Stimulated activated CD4-positive, alpha-beta T cell treated with anti-CD3 and anti-CD28 coated beads, Interleukin-12 subunit alpha, Interleukin-12 subunit beta, amount 100 ng/mL, for 24 hours (primary cell): Measurements from ENCODE around the gene XRCC4.
"Not testable (repeated sequence)": the region's sequence is repeated elsewhere in the genome, so short reads cannot be mapped to it uniquely, and the experiment has no call there.

Experiments
- DNase-seq, 2 experiments: peaks; one replicate each; pipeline ENCODE4 v3.0.0-alpha.2; 2020; ENCODE audit warnings: low read depth in 2 of 2

Gene XRCC4

GRCh38 chr5:83118471-83118870, 41.1 kb downstream of the XRCC4 start:
- DNase-seq, result no peak

GRCh38 chr5:83118976-83119375, 41.6 kb downstream of the XRCC4 start:
- no peak for DNase-seq

GRCh38 chr5:83124593-83124992, 47.2 kb downstream of the XRCC4 start:
- no peak for DNase-seq

- DNase-seq, result no peak
These were observed 48.2 kb downstream of the XRCC4 start for GRCh38 chr5:83125560-83125959.

DNA sequence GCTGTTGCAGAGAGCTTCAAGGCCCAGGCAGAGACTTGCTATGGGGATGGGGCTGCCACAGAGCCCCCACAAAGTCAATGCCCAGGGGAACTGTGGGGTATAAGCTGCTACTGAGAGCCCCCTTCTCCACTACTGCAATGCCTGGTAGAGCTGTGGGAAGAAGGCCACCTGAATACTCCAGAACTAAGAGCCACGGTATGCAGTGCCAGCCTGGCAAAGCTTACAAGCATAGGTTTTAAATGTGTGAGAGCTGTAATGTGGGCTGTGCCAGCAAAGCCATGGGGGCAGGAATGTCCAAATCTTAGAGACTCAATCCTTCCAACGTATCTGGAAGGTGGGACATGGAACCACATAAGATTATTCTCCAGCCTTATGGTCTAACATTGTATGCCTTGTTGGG, 49.2 kb downstream of the XRCC4 start:
- no peak for DNase-seq

DNA sequence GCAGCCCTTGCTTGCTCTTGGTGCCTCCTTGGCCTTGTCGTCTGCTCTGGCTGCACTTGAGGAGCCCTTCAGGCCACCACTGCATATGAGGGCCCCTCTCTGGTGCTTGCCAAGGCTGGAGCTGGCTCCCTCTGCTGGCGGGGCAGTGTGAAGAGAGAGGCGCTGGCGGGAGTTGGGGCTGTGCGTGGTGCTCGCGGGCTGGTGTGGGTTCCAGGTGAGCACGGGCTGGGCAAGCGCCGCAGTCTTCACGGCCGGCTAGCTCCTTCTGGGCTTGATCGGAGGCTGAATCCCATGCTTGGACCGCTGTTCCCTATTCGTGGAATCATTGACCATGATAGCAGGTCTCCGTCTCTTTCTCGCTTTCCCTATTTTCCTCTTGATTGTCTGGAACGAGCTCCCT, 56.5 kb downstream of the XRCC4 start:
- no peak for DNase-seq

GRCh38 chr5:83142526-83142925, 65.2 kb downstream of the XRCC4 start:
- no peak for DNase-seq

- no peak for DNase-seq
These were observed 67.9 kb downstream of the XRCC4 start for GRCh38 chr5:83145241-83145640.

DNA sequence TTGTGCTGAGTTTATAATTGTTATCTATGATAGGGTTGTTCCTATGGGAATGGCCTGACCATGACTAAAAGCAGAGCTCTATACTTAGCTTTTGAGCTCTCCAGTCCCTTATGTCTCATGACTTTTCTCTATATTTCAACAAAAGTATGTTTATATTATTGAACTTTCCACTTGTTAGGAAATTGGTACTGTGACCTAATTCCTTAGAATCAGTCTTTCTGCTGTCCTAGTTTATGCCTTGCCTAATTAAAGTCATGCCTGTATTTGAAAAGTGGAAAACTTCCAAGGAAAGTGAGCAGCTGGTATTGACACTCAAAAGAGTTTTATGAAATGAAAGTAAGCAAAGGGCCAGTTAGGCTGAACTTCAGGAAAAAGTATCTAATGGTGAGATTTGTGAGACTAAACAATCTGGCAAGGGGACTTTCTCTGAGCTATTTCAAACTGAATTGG, 68.6 kb downstream of the XRCC4 start:
- DNase-seq, result no peak

- DNase-seq, result no peak
These were observed 69.1 kb downstream of the XRCC4 start for GRCh38 chr5:83146441-83146840.

DNA sequence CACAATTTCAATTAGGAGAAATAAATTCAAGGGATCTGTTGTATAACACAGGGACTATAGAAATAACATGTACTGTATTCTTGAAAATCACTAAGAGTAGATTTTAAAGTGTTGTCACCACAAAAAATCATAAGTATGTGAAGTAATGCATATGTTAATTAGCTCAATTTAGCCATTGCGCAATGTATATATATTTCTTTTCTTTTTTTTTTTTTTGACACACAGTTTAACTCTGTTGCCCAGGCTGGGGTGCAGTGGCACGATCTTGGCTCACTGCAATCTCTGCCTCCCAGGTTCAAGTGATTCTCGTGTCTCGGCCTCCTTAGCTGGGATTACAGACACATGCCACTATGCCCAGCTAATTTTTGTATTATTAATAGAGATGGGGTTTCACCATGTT, 70.2 kb downstream of the XRCC4 start:
- no peak for DNase-seq

DNA sequence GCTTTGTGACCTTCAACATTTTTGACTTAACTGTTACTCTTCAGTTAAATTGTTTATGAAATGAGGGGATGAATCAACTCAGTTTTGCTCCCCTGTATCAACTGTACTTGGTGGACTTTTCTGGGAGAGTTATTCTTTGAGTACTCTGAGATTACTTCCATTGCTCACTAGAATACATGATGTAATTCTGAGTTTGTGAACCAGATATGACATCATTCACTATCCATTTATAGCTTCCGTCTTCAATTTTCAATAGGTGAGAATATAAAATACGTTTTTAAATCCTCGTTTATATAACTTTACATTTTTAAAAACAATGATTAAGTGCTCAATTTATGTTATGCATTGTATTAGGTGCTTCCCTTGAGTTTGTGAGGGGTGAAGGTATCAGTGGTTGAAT, 71.0 kb downstream of the XRCC4 start:
- no peak for DNase-seq

- DNase-seq, result no peak
These were observed 72.3 kb downstream of the XRCC4 start for GRCh38 chr5:83149671-83150070.

- DNase-seq, result no peak
These were observed 74.5 kb downstream of the XRCC4 start for GRCh38 chr5:83151821-83152220.

DNA sequence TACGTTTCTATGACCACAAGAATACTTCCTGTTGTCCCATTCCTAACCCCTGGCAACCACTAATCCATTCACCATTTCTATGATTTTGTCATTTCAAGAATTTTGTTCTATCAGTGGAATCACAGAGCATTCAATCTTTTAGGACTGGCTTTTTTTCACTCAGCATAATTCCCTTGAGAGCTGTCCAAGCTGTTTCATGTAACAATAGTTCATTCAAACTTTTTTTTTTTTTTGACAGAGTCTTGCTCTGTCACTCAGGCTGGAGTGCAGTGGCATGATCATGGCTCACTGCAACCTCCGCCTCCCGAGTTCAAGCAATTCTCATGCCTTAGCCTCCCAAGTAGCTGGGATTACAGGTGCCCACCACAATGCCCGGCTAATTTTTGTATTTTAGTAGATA, 75.6 kb downstream of the XRCC4 start:
- DNase-seq, result not testable (repeated sequence)

GRCh38 chr5:83156001-83156400, 78.7 kb downstream of the XRCC4 start:
- DNase-seq, result no peak

DNA sequence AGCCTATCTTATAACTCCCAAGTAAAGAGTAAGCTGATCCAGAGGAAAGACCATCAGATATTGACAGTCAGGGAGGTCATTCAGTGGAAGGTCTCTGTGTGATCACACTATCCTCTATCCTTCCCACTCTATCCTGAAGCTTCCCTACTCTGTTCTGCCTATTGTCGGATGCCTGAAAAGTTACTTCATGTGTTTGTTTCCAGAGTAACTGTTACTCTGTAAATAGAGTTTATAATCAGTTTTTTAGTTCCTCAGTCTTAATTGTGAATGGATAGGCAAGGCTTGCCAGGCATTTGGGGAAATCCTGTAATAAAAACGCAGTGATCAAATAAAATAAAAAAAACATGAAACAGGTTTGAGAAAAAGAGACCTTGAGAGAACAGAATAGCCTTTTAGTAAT, 79.8 kb downstream of the XRCC4 start:
- DNase-seq, result no peak

DNA sequence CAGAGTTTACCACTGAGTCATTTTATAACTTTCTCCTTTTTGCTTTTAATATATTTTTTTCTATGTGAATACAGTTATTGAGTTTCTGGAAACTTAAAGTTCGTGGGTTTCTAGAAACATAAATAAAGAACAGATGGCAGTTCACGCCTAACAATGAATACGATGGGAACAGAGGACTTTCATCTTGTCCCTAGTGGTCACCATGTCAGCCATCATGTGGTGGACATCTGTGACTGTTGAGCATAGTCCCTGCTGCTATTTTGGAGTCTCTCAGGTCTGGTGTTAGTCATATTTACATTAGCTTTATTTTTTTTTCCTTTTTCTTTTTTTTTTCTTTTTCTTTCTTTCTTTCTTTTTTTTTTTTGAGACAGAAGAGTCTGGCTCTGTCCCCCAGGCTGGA, 85.3 kb downstream of the XRCC4 start:
- no peak for DNase-seq

DNA sequence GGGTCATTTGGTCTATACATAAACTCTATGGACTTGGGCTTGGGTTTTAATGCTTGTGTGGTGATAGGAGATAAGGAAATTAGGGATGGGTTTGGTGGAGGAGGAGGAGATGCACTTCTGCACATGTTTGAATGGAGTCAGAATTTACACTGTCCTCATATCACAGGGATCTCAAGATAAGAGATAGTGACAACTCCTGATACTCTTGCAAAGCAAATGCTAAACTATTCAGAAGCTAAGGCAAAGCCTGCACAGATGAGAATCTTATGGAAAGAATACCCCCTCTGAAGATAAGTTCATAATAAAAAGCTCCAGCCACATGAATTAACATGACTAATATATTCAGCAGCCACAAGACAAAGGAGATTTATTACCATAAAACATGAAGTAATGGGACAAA, 90.2 kb downstream of the XRCC4 start:
- no peak for DNase-seq

GRCh38 chr5:83169571-83170337, 92.4 kb downstream of the XRCC4 start:
- DNase-seq, result no peak

- DNase-seq, result no peak
These were observed 94.7 kb downstream of the XRCC4 start for GRCh38 chr5:83172011-83172410.

GRCh38 chr5:83172655-83173054, 95.3 kb downstream of the XRCC4 start:
- no peak for DNase-seq

- no peak for DNase-seq
These were observed 96.5 kb downstream of the XRCC4 start for GRCh38 chr5:83173826-83174225.

GRCh38 chr5:83177803-83178202, 100.5 kb downstream of the XRCC4 start:
- no peak for DNase-seq
